Natural killer cell (primary cell): ENCODE data around the gene ENOX2. TPM values are rescaled to one million over a fixed set of nuclear protein-coding genes. Genes with fewer than 3 reads are reported as not detected.
"Not testable (repeated sequence)": the region's sequence is repeated elsewhere in the genome, so short reads cannot be mapped to it uniquely, and the experiment has no call there.

Experiments used
- ATAC-seq, 3 donors: fragments of 150-1000 bp in 2 of 3; fragments of 200-7000 bp in 1 of 3; cut with Tn5 transposase; 1 replicate in 1 of 3; 2 replicates in 2 of 3; pipeline ENCODE4 v1.10.0; 2021; ENCODE audit warnings: mild to moderate bottlenecking in 2 of 3, moderate library complexity in 2 of 3
- DNase-seq, 2 donors: peaks; one replicate each; pipeline versions ENCODE4 v3.0.0 to v3.0.0-alpha.2; 2013 to 2021; ENCODE audit warnings: mixed read lengths in 1 of 2
- H3K27ac ChIP-seq: one replicate; pipeline ENCODE4 v1.5.1; 2013; ENCODE audit warnings: mild to moderate bottlenecking, low read length
- H3K27me3 ChIP-seq: one replicate; pipeline ENCODE4 v1.6.1; 2013; ENCODE audit warnings: low read length; ENCODE audit not compliant: control insufficient read depth, insufficient read depth
- H3K36me3 ChIP-seq: one replicate; pipeline ENCODE4 v1.6.1; 2013; ENCODE audit warnings: low read length; ENCODE audit not compliant: control insufficient read depth, insufficient read depth
- H3K4me1 ChIP-seq: one replicate; pipeline ENCODE4 v1.6.1; 2013; ENCODE audit warnings: low read length; ENCODE audit not compliant: control insufficient read depth, insufficient read depth
- H3K4me3 ChIP-seq: one replicate; pipeline ENCODE4 v1.5.1; 2013; ENCODE audit warnings: low read length
- H3K9me3 ChIP-seq: one replicate; pipeline ENCODE4 v1.6.1; 2013; ENCODE audit warnings: low read length; ENCODE audit not compliant: control insufficient read depth, insufficient read depth
- H3K27ac Mint-ChIP-seq, 2 donors: one replicate each; pipeline ENCODE4 v1.8.0; 2022; ENCODE audit warnings: mild to moderate bottlenecking in 2 of 2, mixed read lengths in 2 of 2, moderate library complexity in 1 of 2
- H3K27me3 Mint-ChIP-seq, 2 donors: one replicate each; pipeline ENCODE4 v1.8.0; 2022; ENCODE audit warnings: low read depth in 2 of 2, mixed read lengths in 2 of 2
- H3K36me3 Mint-ChIP-seq: one replicate; pipeline ENCODE4 v1.8.0; 2022; ENCODE audit warnings: mixed read lengths
- H3K4me1 Mint-ChIP-seq, 2 donors: one replicate each; pipeline ENCODE4 v1.8.0; 2022; ENCODE audit warnings: mixed read lengths in 2 of 2
- H3K4me3 Mint-ChIP-seq: one replicate; pipeline ENCODE4 v1.8.0; 2022; ENCODE audit warnings: mild to moderate bottlenecking, moderate library complexity, mixed read lengths
- H3K9me3 Mint-ChIP-seq, 2 donors: one replicate each; pipeline ENCODE4 v1.8.0; 2022; ENCODE audit warnings: mixed read lengths in 2 of 2
- CTCF ChIP-seq: fragments of 200-600 bp; IDR thresholded peaks from one replicate; pipeline ENCODE4 v1.8.0; 2022; ENCODE audit warnings: antibody characterized with exemption
- WGBS: methylation state at CpG from one replicate; pipeline ENCODE4 v1.1.7; 2013; ENCODE audit warnings: missing lambda C conversion rate; ENCODE audit not compliant: insufficient coverage; 5-methylcytosine and 5-hydroxymethylcytosine counted together
- intact Hi-C: fragments of 100-400 bp; cut with micrococcal nuclease; formaldehyde crosslinking; loops from one replicate; pipeline ENCODE4 v1.14.2; 2022
- total RNA-seq, 4 donors: library from RNA; stranded (reverse); fragments of 120-200 nt in 1 of 4; gene quantifications; one replicate each; pipeline versions ENCODE4 v1.2.3 to v1.2.4, GENCODE V29; 2013 to 2022

The ENOX2 gene
- total RNA-seq, 3 donors from 2014 or later (not counting 1 experiment from before 2014, with no cell fraction given), result 9.3 to 14.7 (median 13.3) TPM

GRCh38 chrX:130714665-130715064, 188.3 kb downstream of the ENOX2 start:
- Histone ChIP-seq H3K4me1 (no peaks in the 10 kb centered on the region), H3K4me3 (no peak overlapping the region), H3K36me3 (no peaks in the 10 kb centered on the region), H3K27ac (no peak overlapping the region), H3K27me3 (no peaks in the 10 kb centered on the region), H3K9me3 (no peaks in the 10 kb centered on the region)
- Mint-ChIP-seq H3K36me3 (no peaks in the 10 kb centered on the region), H3K9me3 (no peaks in the 10 kb centered on the region), H3K27me3 (no peaks in the 10 kb centered on the region), H3K27ac (no peak overlapping the region), H3K4me3 (no peak overlapping the region), H3K4me1 (peaks cover 0 to 6% of the 10 kb centered on the region in 2 donors)
- 91% methylated on average over 2 of the region's 2 CpGs for WGBS
- DNase-seq (no peak), ATAC-seq (no peak)
- intact Hi-C loops, result no loop called here
- TF ChIP-seq CTCF, result no peak

- H3K36me3 Mint-ChIP-seq, result no peaks in the 10 kb centered on the region
- Histone ChIP-seq H3K9me3 (no peaks in the 10 kb centered on the region), H3K27ac (no peak overlapping the region), H3K4me1 (no peaks in the 10 kb centered on the region), H3K4me3 (no peak overlapping the region), H3K36me3 (no peaks in the 10 kb centered on the region), H3K27me3 (no peaks in the 10 kb centered on the region)
- H3K4me1 Mint-ChIP-seq, result peaks cover 0 to 6% of the 10 kb centered on the region in 2 donors
- intact Hi-C loops, result no loop called here
- TF ChIP-seq CTCF, result no peak
- no peaks in the 10 kb centered on the region for H3K27me3 Mint-ChIP-seq
- WGBS, result 100% methylated on average over 2 of the region's 3 CpGs
- no peak for DNase-seq
- H3K4me3 Mint-ChIP-seq, result no peak overlapping the region
- no peaks in the 10 kb centered on the region for H3K9me3 Mint-ChIP-seq
- no peak overlapping the region for H3K27ac Mint-ChIP-seq
- ATAC-seq, result no peak
Measured at GRCh38 chrX:130714135-130714534, 188.9 kb downstream of the ENOX2 start.

GRCh38 chrX:130709178-130709577, 193.8 kb downstream of the ENOX2 start:
- H3K27ac ChIP-seq, H3K4me3 ChIP-seq, H3K27me3 ChIP-seq, ATAC-seq, H3K9me3 ChIP-seq, H3K9me3 Mint-ChIP-seq, H3K36me3 Mint-ChIP-seq, H3K4me1 ChIP-seq, DNase-seq, intact Hi-C loops, H3K27me3 Mint-ChIP-seq, H3K4me3 Mint-ChIP-seq, H3K36me3 ChIP-seq, H3K27ac Mint-ChIP-seq: not testable (repeated sequence)
- H3K4me1 Mint-ChIP-seq, result peaks cover 7 to 13% of the 10 kb centered on the region in 2 donors
- WGBS, result 96% methylated on average over 4 of the region's 6 CpGs

- Histone ChIP-seq H3K36me3 (peaks cover 4% of the 10 kb centered on the region), H3K27me3 (no peaks in the 10 kb centered on the region), H3K27ac (no peak overlapping the region), H3K4me3 (no peak overlapping the region), H3K4me1 (no peaks in the 10 kb centered on the region), H3K9me3 (no peaks in the 10 kb centered on the region)
- Mint-ChIP-seq H3K9me3 (no peaks in the 10 kb centered on the region), H3K4me1 (peaks cover 7% of the 10 kb centered on the region in 2 donors), H3K27ac (no peak overlapping the region), H3K27me3 (no peaks in the 10 kb centered on the region), H3K4me3 (no peak overlapping the region), H3K36me3 (no peaks in the 10 kb centered on the region)
- intact Hi-C loops, result no loop called here
- no peak for TF ChIP-seq CTCF
- DNase-seq (no peak), ATAC-seq (no peak)
- WGBS, result 98% methylated on average over 3 of the region's 3 CpGs
Measured at GRCh38 chrX:130705591-130705990, 197.4 kb downstream of the ENOX2 start.
